ENCODE data around the gene DSCAM. TPM values are rescaled to one million over a fixed set of nuclear protein-coding genes. Genes with fewer than 3 reads are reported as not detected.

DSCAM gene
- total RNA-seq, 3 donors from 2014 or later (not counting 1 experiment from before 2014, with no cell fraction given): not detected

DNA sequence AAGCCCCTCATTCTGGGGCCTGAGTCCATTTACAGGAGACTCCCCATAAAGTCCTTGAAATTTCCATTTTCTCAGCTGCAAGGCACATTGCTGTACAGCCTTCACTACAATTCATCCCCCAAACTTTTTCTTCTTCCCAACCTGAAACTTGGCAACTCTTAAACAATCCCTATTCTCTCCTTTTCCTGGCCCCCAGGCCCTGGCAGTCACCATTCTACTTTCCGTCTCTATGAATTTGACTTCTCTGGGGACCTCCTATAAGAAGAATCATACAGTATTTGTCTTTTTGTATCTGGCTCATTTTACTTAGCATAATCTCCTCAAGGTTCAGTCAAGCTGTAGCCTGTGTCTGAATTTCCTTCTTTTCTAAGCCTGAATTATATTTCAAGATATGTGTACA is 646.8 kb downstream of the DSCAM start:
- no peak for ATAC-seq
- no peak overlapping the region for H3K27ac ChIP-seq (ENCODE audit: low read length)

GRCh38 chr21:40194185-40194980 is 652.6 kb downstream of the DSCAM start:
- Histone ChIP-seq H3K4me1 (ENCODE audit: control insufficient read depth, insufficient read depth, low read length) (no peaks in the 10 kb centered on the region), H3K27ac (ENCODE audit: low read length) (no peak overlapping the region), H3K4me3 (ENCODE audit: low read length) (no peak overlapping the region), H3K27me3 (ENCODE audit: control insufficient read depth, insufficient read depth, low read length) (no peaks in the 10 kb centered on the region), H3K9me3 (ENCODE audit: control insufficient read depth, insufficient read depth, low read length) (peaks cover 8% of the 10 kb centered on the region), H3K36me3 (ENCODE audit: control insufficient read depth, insufficient read depth, low read length) (no peaks in the 10 kb centered on the region)
- TF ChIP-seq CTCF (IDR thresholded peaks at IDR 0.05): no peak
- no peak for ATAC-seq
- Mint-ChIP-seq H3K9me3 (peaks cover 10 to 11% of the 10 kb centered on the region in 2 donors), H3K4me3 (no peak overlapping the region), H3K4me1 (no peaks in the 10 kb centered on the region), H3K27me3 (ENCODE audit: low read depth in 2 of 2) (no peaks in the 10 kb centered on the region), H3K27ac (no peak overlapping the region), H3K36me3 (no peaks in the 10 kb centered on the region)
- 72% methylated on average over 1 of the region's 4 CpGs for WGBS (ENCODE audit: insufficient coverage)
- no peak for DNase-seq
- intact Hi-C loops (cut with micrococcal nuclease): no loop called here

More for the DNA sequence above, 646.8 kb downstream of the DSCAM start:
- 100% methylated on average over 1 of the region's 1 CpG for WGBS (ENCODE audit: insufficient coverage)
- Histone ChIP-seq H3K36me3 (ENCODE audit: control insufficient read depth, insufficient read depth, low read length) (no peaks in the 10 kb centered on the region), H3K27me3 (ENCODE audit: control insufficient read depth, insufficient read depth, low read length) (no peaks in the 10 kb centered on the region), H3K4me3 (ENCODE audit: low read length) (no peak overlapping the region), H3K4me1 (ENCODE audit: control insufficient read depth, insufficient read depth, low read length) (no peaks in the 10 kb centered on the region), H3K9me3 (ENCODE audit: control insufficient read depth, insufficient read depth, low read length) (peaks cover 8% of the 10 kb centered on the region)
- no peak for TF ChIP-seq CTCF (IDR thresholded peaks at IDR 0.05)
- no peaks in the 10 kb centered on the region for H3K36me3 Mint-ChIP-seq
- DNase-seq: no peak
- no peaks in the 10 kb centered on the region for H3K4me1 Mint-ChIP-seq
- H3K4me3 Mint-ChIP-seq: no peak overlapping the region
- H3K9me3 Mint-ChIP-seq: peaks cover 4 to 5% of the 10 kb centered on the region in 2 donors
- no peaks in the 10 kb centered on the region for H3K27me3 Mint-ChIP-seq (ENCODE audit: low read depth in 2 of 2)
- intact Hi-C loops (cut with micrococcal nuclease): no loop called here
- H3K27ac Mint-ChIP-seq: no peak overlapping the region

DNA sequence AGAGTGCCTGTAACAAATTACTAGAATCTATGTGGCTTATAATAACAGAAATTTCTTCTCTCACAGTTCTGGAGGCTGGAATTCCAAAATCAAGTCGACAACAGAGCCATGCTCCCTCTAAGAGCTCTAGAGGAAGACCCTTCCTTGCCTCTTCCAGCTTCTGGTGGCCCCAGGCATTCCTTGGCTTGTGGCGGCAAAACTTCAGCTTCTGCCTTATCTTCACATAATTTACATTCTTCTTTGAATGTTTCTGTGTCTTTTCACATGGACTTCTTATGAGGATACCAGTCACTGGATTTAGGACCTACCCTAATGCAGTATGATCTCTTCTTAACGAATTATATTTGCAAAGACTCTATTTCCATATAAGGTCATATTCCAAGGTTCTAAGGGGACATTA is 655.3 kb downstream of the DSCAM start:
- Histone ChIP-seq H3K4me1 (ENCODE audit: control insufficient read depth, insufficient read depth, low read length) (no peaks in the 10 kb centered on the region), H3K27ac (ENCODE audit: low read length) (no peak overlapping the region), H3K9me3 (ENCODE audit: control insufficient read depth, insufficient read depth, low read length) (peaks cover under 1% of the 10 kb centered on the region), H3K36me3 (ENCODE audit: control insufficient read depth, insufficient read depth, low read length) (no peaks in the 10 kb centered on the region), H3K27me3 (ENCODE audit: control insufficient read depth, insufficient read depth, low read length) (no peaks in the 10 kb centered on the region), H3K4me3 (ENCODE audit: low read length) (no peak overlapping the region)
- 63% methylated on average over 2 of the region's 3 CpGs for WGBS (ENCODE audit: insufficient coverage)
- intact Hi-C loops (cut with micrococcal nuclease): no loop called here
- DNase-seq (no peak), ATAC-seq (no peak)
- no peaks in the 10 kb centered on the region for H3K27me3 Mint-ChIP-seq (ENCODE audit: low read depth in 2 of 2)
- peaks cover 8 to 11% of the 10 kb centered on the region in 2 donors for H3K9me3 Mint-ChIP-seq
- H3K36me3 Mint-ChIP-seq: no peaks in the 10 kb centered on the region
- H3K4me3 Mint-ChIP-seq: no peak overlapping the region
- TF ChIP-seq CTCF (IDR thresholded peaks at IDR 0.05): no peak
- no peaks in the 10 kb centered on the region for H3K4me1 Mint-ChIP-seq
- H3K27ac Mint-ChIP-seq: no peak overlapping the region

- Histone ChIP-seq H3K27ac (ENCODE audit: low read length) (no peak overlapping the region), H3K4me3 (ENCODE audit: low read length) (no peak overlapping the region), H3K27me3 (ENCODE audit: control insufficient read depth, insufficient read depth, low read length) (no peaks in the 10 kb centered on the region), H3K4me1 (ENCODE audit: control insufficient read depth, insufficient read depth, low read length) (no peaks in the 10 kb centered on the region), H3K9me3 (ENCODE audit: control insufficient read depth, insufficient read depth, low read length) (peaks cover 3% of the 10 kb centered on the region), H3K36me3 (ENCODE audit: control insufficient read depth, insufficient read depth, low read length) (no peaks in the 10 kb centered on the region)
- TF ChIP-seq CTCF (IDR thresholded peaks at IDR 0.05): no peak
- DNase-seq (no peak), ATAC-seq (no peak)
- WGBS (ENCODE audit: insufficient coverage): 92% methylated on average over 3 of the region's 3 CpGs
- H3K9me3 Mint-ChIP-seq: peaks cover 5 to 9% of the 10 kb centered on the region in 2 donors
- no peak overlapping the region for H3K4me3 Mint-ChIP-seq
- intact Hi-C loops (cut with micrococcal nuclease): no loop called here
- no peaks in the 10 kb centered on the region for H3K4me1 Mint-ChIP-seq
- no peaks in the 10 kb centered on the region for H3K27me3 Mint-ChIP-seq (ENCODE audit: low read depth in 2 of 2)
- no peak overlapping the region for H3K27ac Mint-ChIP-seq
- H3K36me3 Mint-ChIP-seq: no peaks in the 10 kb centered on the region
These were observed 655.8 kb downstream of the DSCAM start for GRCh38 chr21:40191196-40191595.

Measured in natural killer cell (primary cell).